ENCODE results near the gene GDF9. TPM values are rescaled to one million over a fixed set of nuclear protein-coding genes. Genes with fewer than 3 reads are reported as not detected.

The GDF9 gene
- total RNA-seq, 1 experiment from 2014 or later, result 0.49 TPM

DNA sequence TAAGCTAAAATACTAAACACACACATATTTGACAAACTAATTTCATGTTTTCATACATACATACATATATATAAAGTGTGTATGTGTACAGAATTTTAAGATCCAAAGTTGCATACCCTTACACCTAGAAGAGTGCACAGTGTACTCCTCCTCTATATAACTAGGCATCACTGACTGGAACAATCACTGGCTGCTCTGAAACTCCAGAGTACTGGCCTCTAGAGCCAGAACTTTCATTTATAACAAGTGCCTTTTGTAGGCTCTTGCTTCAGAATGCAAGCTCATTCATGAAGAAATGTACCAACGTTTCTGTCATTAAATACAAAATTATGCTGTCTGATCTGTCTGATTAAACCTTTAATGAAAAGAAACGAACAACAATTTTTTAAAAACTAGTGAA lies 11.2 kb upstream of the GDF9 start:
- peaks cover 12 to 31% of the 10 kb centered on the region in 2 experiments; a peak in 3 of 4 replicates for H3K36me3 ChIP-seq (ENCODE audit: control insufficient read depth in 1 of 2, insufficient read depth in 2 of 2, low read length in 2 of 2)

DNA sequence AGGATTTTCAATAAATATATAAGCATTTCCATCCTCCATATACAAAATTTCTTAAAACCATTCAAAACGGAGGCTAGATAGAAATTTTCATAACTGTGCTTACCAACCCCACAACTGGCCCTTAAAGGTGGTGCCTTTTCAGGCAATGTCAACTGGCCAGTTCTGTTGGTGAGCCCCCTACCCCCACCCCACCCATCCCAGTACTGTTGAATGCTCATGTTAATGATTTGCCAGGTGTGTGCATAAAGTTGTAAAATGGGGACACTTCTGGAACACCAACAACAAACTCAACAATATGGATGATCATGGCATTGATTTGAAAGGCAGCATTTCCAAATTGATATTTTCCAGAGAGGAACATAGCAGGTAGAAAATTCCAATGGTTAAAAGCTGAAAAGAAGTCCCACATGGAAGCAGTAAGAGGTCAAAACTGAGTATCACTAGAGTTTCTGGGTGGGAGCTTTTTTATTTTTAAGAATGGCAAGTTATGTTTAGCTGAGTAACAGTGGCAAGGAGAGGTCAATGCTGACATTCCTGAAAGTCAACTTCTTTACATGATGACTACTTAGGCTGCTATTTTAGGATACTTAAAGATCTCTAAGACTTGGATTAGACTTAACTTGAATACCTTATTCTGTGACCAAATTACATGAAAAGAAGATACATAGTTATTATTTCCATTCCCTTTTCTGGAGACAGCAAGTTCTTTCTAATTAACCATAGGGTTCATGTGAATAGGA lies 9.9 kb upstream of the GDF9 start:
- ATAC-seq, result no peak
- Histone ChIP-seq H3K9ac (ENCODE audit: low read length) (no peak overlapping the region), H4K20me1 (ENCODE audit: insufficient read depth) (no peaks in the 10 kb centered on the region), H3K4me3 (replicated peaks in 1 of 2; ENCODE audit: low read depth in 1 of 2, low read length in 2 of 2) (no peak overlapping the region), H3K36me3 (ENCODE audit: control insufficient read depth in 1 of 2, insufficient read depth in 2 of 2, low read length in 2 of 2) (peaks cover 12 to 23% of the 10 kb centered on the region in 2 experiments; a peak in 3 of 4 replicates), H3K27ac (ENCODE audit: low read depth, low read length) (no peak overlapping the region), H3K4me2 (ENCODE audit: low read length) (no peak overlapping the region), H3K4me1 (ENCODE audit: control insufficient read depth in 1 of 2, insufficient read depth in 2 of 2, low read length in 2 of 2) (no peaks in the 10 kb centered on the region), H3K9me2 (ENCODE audit: insufficient read depth) (no peaks in the 10 kb centered on the region), H3K9me3 (ENCODE audit: control insufficient read depth in 1 of 2, insufficient read depth in 1 of 2, low read depth in 1 of 2, low read length in 2 of 2) (no peaks in the 10 kb centered on the region), H3K79me2 (ENCODE audit: insufficient read depth, low read length) (no peaks in the 10 kb centered on the region), H3K27me3 (ENCODE audit: insufficient read depth, low read length) (no peaks in the 10 kb centered on the region), H2AFZ (ENCODE audit: low read depth, low read length, poor library complexity, severe bottlenecking) (no peak overlapping the region)
- no peak for DNase-seq (ENCODE audit: low read depth, low spot score)
- POLR2A ChIA-PET, result no interaction called here
- no TSS peak for BruUV-seq (replicated peaks)
- RAD21 ChIA-PET (ENCODE audit: low non-redundant PET in 1 of 2, low total read pairs in 2 of 2, uncharacterized antibody in 2 of 2, unreplicated experiment in 2 of 2), result no interaction called here
- CTCF ChIA-PET, result no interaction called here
- intact Hi-C loops (cut with micrococcal nuclease), result no loop called here
- TF ChIP-seq, protein P1, sequence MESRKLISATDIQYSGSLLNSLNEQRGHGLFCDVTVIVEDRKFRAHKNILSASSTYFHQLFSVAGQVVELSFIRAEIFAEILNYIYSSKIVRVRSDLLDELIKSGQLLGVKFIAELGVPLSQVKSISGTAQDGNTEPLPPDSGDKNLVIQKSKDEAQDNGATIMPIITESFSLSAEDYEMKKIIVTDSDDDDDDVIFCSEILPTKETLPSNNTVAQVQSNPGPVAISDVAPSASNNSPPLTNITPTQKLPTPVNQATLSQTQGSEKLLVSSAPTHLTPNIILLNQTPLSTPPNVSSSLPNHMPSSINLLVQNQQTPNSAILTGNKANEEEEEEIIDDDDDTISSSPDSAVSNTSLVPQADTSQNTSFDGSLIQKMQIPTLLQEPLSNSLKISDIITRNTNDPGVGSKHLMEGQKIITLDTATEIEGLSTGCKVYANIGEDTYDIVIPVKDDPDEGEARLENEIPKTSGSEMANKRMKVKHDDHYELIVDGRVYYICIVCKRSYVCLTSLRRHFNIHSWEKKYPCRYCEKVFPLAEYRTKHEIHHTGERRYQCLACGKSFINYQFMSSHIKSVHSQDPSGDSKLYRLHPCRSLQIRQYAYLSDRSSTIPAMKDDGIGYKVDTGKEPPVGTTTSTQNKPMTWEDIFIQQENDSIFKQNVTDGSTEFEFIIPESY (IDR thresholded peaks at IDR 0.05; ENCODE audit: extremely low read depth, insufficient replicate concordance, low read length), result no peak
- TF ChIP-seq RAD21 (IDR thresholded peaks at IDR 0.05; ENCODE audit: low read depth) (no peak), CBX3 (IDR thresholded peaks at IDR 0.05; ENCODE audit: low read depth) (no peak), EZH2 (IDR thresholded peaks at IDR 0.05) (no peak), SIN3A (IDR thresholded peaks at IDR 0.05; ENCODE audit: low read depth) (no peak), SP1 (IDR thresholded peaks at IDR 0.05; ENCODE audit: low read depth) (no peak), ZFX (IDR thresholded peaks at IDR 0.05) (no peak), YY1 (IDR thresholded peaks at IDR 0.05; ENCODE audit: extremely low read depth, insufficient replicate concordance, low read depth, low read length) (no peak)
- TF ChIP-seq, protein P2, sequence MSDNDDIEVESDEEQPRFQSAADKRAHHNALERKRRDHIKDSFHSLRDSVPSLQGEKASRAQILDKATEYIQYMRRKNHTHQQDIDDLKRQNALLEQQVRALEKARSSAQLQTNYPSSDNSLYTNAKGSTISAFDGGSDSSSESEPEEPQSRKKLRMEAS (IDR thresholded peaks at IDR 0.05), result no peak
- TF ChIP-seq, protein P3, sequence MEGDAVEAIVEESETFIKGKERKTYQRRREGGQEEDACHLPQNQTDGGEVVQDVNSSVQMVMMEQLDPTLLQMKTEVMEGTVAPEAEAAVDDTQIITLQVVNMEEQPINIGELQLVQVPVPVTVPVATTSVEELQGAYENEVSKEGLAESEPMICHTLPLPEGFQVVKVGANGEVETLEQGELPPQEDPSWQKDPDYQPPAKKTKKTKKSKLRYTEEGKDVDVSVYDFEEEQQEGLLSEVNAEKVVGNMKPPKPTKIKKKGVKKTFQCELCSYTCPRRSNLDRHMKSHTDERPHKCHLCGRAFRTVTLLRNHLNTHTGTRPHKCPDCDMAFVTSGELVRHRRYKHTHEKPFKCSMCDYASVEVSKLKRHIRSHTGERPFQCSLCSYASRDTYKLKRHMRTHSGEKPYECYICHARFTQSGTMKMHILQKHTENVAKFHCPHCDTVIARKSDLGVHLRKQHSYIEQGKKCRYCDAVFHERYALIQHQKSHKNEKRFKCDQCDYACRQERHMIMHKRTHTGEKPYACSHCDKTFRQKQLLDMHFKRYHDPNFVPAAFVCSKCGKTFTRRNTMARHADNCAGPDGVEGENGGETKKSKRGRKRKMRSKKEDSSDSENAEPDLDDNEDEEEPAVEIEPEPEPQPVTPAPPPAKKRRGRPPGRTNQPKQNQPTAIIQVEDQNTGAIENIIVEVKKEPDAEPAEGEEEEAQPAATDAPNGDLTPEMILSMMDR (IDR thresholded peaks at IDR 0.05 in 2 of 3, conservative IDR thresholded peaks at IDR 0.05 in 1 of 3; ENCODE audit: borderline replicate concordance in 1 of 3, insufficient read depth in 1 of 3, low read depth in 2 of 3, low read length in 2 of 3), result no peak

More for the DNA sequence above, 11.2 kb upstream of the GDF9 start:
- no peaks in the 10 kb centered on the region for H3K79me2 ChIP-seq (ENCODE audit: insufficient read depth, low read length)
- no TSS peak for BruUV-seq (replicated peaks)
- ChIA-PET RAD21 (ENCODE audit: low non-redundant PET in 1 of 2, low total read pairs in 2 of 2, uncharacterized antibody in 2 of 2, unreplicated experiment in 2 of 2) (no interaction called here), POLR2A (no interaction called here), CTCF (no interaction called here)
- H3K4me3 ChIP-seq (replicated peaks in 1 of 2; ENCODE audit: low read depth in 1 of 2, low read length in 2 of 2), result no peak overlapping the region
- no peak for TF ChIP-seq TCF7L2 (IDR thresholded peaks at IDR 0.05; ENCODE audit: borderline replicate concordance, extremely low read depth, insufficient read depth, insufficient read length)
- TF ChIP-seq SIN3A (IDR thresholded peaks at IDR 0.05; ENCODE audit: low read depth), result no peak
- TF ChIP-seq ZNF274 (IDR thresholded peaks at IDR 0.05; ENCODE audit: low read depth, low read length), result no peak
- TF ChIP-seq, protein P4, sequence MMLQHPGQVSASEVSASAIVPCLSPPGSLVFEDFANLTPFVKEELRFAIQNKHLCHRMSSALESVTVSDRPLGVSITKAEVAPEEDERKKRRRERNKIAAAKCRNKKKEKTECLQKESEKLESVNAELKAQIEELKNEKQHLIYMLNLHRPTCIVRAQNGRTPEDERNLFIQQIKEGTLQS (IDR thresholded peaks at IDR 0.05), result no peak
- no peak for TF ChIP-seq EZH2phosphoT487 (IDR thresholded peaks at IDR 0.05; ENCODE audit: borderline replicate concordance)
- no peak for TF ChIP-seq CBX3 (IDR thresholded peaks at IDR 0.05; ENCODE audit: low read depth)
- no peak for TF ChIP-seq JUND (IDR thresholded peaks at IDR 0.05)
- no peak for TF ChIP-seq YY1 (IDR thresholded peaks at IDR 0.05; ENCODE audit: extremely low read depth, insufficient replicate concordance, low read depth, low read length)
- TF ChIP-seq POLR2AphosphoS5 (IDR thresholded peaks at IDR 0.05; ENCODE audit: low read depth, low read length), result no peak
- TF ChIP-seq CEBPB (IDR thresholded peaks at IDR 0.05; ENCODE audit: low read depth), result no peak
- TF ChIP-seq, protein P2 (IDR thresholded peaks at IDR 0.05), result no peak
- TF ChIP-seq SRF (IDR thresholded peaks at IDR 0.05; ENCODE audit: low read depth), result no peak
- no peaks in the 10 kb centered on the region for H3K4me1 ChIP-seq (ENCODE audit: control insufficient read depth in 1 of 2, insufficient read depth in 2 of 2, low read length in 2 of 2)
- intact Hi-C loops (cut with micrococcal nuclease), result no loop called here
- H3K9me2 ChIP-seq (ENCODE audit: insufficient read depth), result no peaks in the 10 kb centered on the region
- DNase-seq (ENCODE audit: low read depth, low spot score), result no peak
- no peaks in the 10 kb centered on the region for H3K9me3 ChIP-seq (ENCODE audit: control insufficient read depth in 1 of 2, insufficient read depth in 1 of 2, low read depth in 1 of 2, low read length in 2 of 2)
- H3K27me3 ChIP-seq (ENCODE audit: insufficient read depth, low read length), result no peaks in the 10 kb centered on the region
- no peak overlapping the region for H2AFZ ChIP-seq (ENCODE audit: low read depth, low read length, poor library complexity, severe bottlenecking)
- no peak overlapping the region for H3K4me2 ChIP-seq (ENCODE audit: low read length)
- no peak overlapping the region for H3K9ac ChIP-seq (ENCODE audit: low read length)
- no peaks in the 10 kb centered on the region for H4K20me1 ChIP-seq (ENCODE audit: insufficient read depth)
- no peak overlapping the region for H3K27ac ChIP-seq (ENCODE audit: low read depth, low read length)
- no peak for ATAC-seq

Measured in HCT116 (cell line).